SK-N-SH (cell line): Measurements from ENCODE around the gene CALR3. TPM values are rescaled to one million over a fixed set of nuclear protein-coding genes. Genes with fewer than 3 reads are reported as not detected.

ENCODE experiments used
- CTCF ChIA-PET: fragments of 300-600, 350-600 bp; formaldehyde crosslinking; extraction: SDS; loops from one replicate; lab custom pipeline; 2021; lab: Yijun Ruan, JAX
- POLR2A ChIA-PET: fragments of 350-600 bp; sonication (Branson Sonifier 250); formaldehyde crosslinking; extraction: SDS; loops from one replicate; lab custom pipeline; 2020; ENCODE audit warnings: antibody characterized with exemption, inconsistent platforms; lab: Yijun Ruan, JAX
- DNase-seq: peaks from one replicate; pipeline ENCODE4 v3.0.0; 2012
- H2AFZ ChIP-seq: fragments of 200-600 bp; sonication (generic); 2 replicates; pipeline ENCODE4 v1.8.1; 2016; ENCODE audit warnings: antibody characterized with exemption, mild to moderate bottlenecking, low read depth
- H3F3A ChIP-seq: fragments of 200-600 bp; sonication (generic); replicated peaks from 2 replicates; pipeline ENCODE3; 2016; ENCODE audit warnings: antibody characterized with exemption, mild to moderate bottlenecking; ENCODE audit not compliant: insufficient read depth
- H3K27ac ChIP-seq, 2 experiments: fragments of 200-500 bp in 1 of 2; fragments of 200-600 bp in 1 of 2; sonication (Bioruptor generic) in 1 of 2; sonication (generic), shearing (Covaris generic) in 1 of 2; 2 replicates each; pipeline versions ENCODE4 v1.5.1 to v1.6.1; 2014 to 2016; ENCODE audit warnings: low read depth in 2 of 2, inconsistent platforms in 1 of 2, low read length in 1 of 2, mild to moderate bottlenecking in 1 of 2, mixed read lengths in 1 of 2
- H3K27me3 ChIP-seq: fragments of 200-600 bp; sonication (generic), shearing (Covaris generic); 2 replicates; pipeline ENCODE4 v1.6.1; 2016; ENCODE audit warnings: mixed run types; ENCODE audit not compliant: insufficient read depth
- H3K36me3 ChIP-seq, 2 experiments: fragments of 200-500 bp in 1 of 2; fragments of 200-600 bp in 1 of 2; sonication (Bioruptor generic) in 1 of 2; sonication (generic) in 1 of 2; replicated peaks in 1 of 2; 2 replicates each; pipeline versions ENCODE3 to v1.5.1; 2014 to 2016; ENCODE audit warnings: low read length in 1 of 2, mild to moderate bottlenecking in 1 of 2; ENCODE audit not compliant: insufficient read depth in 2 of 2, control insufficient read depth in 1 of 2
- H3K4me1 ChIP-seq, 2 experiments: fragments of 200-500 bp in 1 of 2; fragments of 200-600 bp in 1 of 2; sonication (Bioruptor generic) in 1 of 2; sonication (generic), shearing (Covaris generic) in 1 of 2; 2 replicates each; pipeline versions ENCODE4 v1.5.1 to v1.6.1; 2014 to 2016; ENCODE audit warnings: low read depth in 1 of 2, low read length in 1 of 2, mixed run types in 1 of 2; ENCODE audit not compliant: insufficient read depth in 2 of 2, control insufficient read depth in 1 of 2
- H3K4me2 ChIP-seq: fragments of 200-600 bp; sonication (generic), shearing (Covaris generic); 2 replicates; pipeline ENCODE4 v1.6.1; 2017; ENCODE audit warnings: mixed run types
- H3K4me3 ChIP-seq, 2 experiments: fragments of 200-500 bp in 1 of 2; fragments of 200-600 bp in 1 of 2; sonication (Bioruptor generic) in 1 of 2; sonication (generic), shearing (Covaris generic) in 1 of 2; 2 replicates each; pipeline versions ENCODE4 v1.5.1 to v1.8.1; 2014 to 2016; ENCODE audit warnings: low read depth in 2 of 2, inconsistent platforms in 1 of 2, low read length in 1 of 2, mild to moderate bottlenecking in 1 of 2, mixed read lengths in 1 of 2, moderate library complexity in 1 of 2
- H3K79me2 ChIP-seq: fragments of 200-600 bp; sonication (generic); 2 replicates; pipeline ENCODE4 v1.8.1; 2017; ENCODE audit warnings: mild to moderate bottlenecking; ENCODE audit not compliant: insufficient read depth
- H3K9ac ChIP-seq: fragments of 200-600 bp; sonication (generic); 2 replicates; pipeline ENCODE4 v1.6.1; 2017; ENCODE audit warnings: mixed run types
- H3K9me2 ChIP-seq: fragments of 200-600 bp; sonication (generic); 2 replicates; pipeline ENCODE4 v1.6.1; 2017; ENCODE audit warnings: mixed run types
- H3K9me3 ChIP-seq: fragments of 200-600 bp; sonication (generic); 2 replicates; pipeline ENCODE4 v1.6.1; 2017; ENCODE audit warnings: mixed run types, mild to moderate bottlenecking, moderate library complexity
- H4K20me1 ChIP-seq: fragments of 200-600 bp; sonication (generic); 2 replicates; pipeline ENCODE4 v1.6.1; 2017; ENCODE audit warnings: mild to moderate bottlenecking, mixed run types; ENCODE audit not compliant: insufficient read depth
- FOSL2 ChIP-seq: IDR thresholded peaks from 2 replicates; pipeline ENCODE4 v1.4.0; 2012; ENCODE audit warnings: low read depth, mild to moderate bottlenecking, moderate library complexity, borderline replicate concordance
- FOXJ3 ChIP-seq: sonication (generic); formaldehyde crosslinking; IDR thresholded peaks from 2 replicates; pipeline ENCODE4 v1.5.1; 2020; ENCODE audit warnings: mild to moderate bottlenecking, missing genetic modification reagents
- FOXM1 ChIP-seq: IDR thresholded peaks from 2 replicates; pipeline ENCODE4 v1.4.0; 2012; ENCODE audit warnings: low read depth, mild to moderate bottlenecking
- GABPA ChIP-seq: IDR thresholded peaks from 2 replicates; pipeline ENCODE4 v1.4.0; 2012; ENCODE audit warnings: low read depth, mild to moderate bottlenecking
- GATA2 ChIP-seq: sonication (generic); formaldehyde crosslinking; IDR thresholded peaks from 2 replicates; pipeline ENCODE4 v1.5.0; 2020; ENCODE audit warnings: mild to moderate bottlenecking, missing genetic modification reagents
- JUND ChIP-seq: IDR thresholded peaks from 2 replicates; pipeline ENCODE4 v1.4.0; 2012
- MAX ChIP-seq: IDR thresholded peaks from 2 replicates; pipeline ENCODE4 v1.4.0; 2012; ENCODE audit warnings: low read depth
- MEF2A ChIP-seq: IDR thresholded peaks from 2 replicates; pipeline ENCODE4 v1.4.0; 2012; ENCODE audit warnings: low read depth, borderline replicate concordance
- MXI1 ChIP-seq: IDR thresholded peaks from 2 replicates; pipeline ENCODE4 v1.6.1; 2012; ENCODE audit warnings: mild to moderate bottlenecking, low read depth, low read length, improper control_type of control experiment
- NFIC ChIP-seq: IDR thresholded peaks from 2 replicates; pipeline ENCODE4 v1.4.0; 2012; ENCODE audit warnings: borderline replicate concordance
- NRF1 ChIP-seq: IDR thresholded peaks from 2 replicates; pipeline ENCODE4 v1.6.1; 2012; ENCODE audit warnings: low read depth, mild to moderate bottlenecking, low read length
- POLR2AphosphoS5 ChIP-seq: IDR thresholded peaks from 2 replicates; pipeline ENCODE4 v1.6.1; 2012; ENCODE audit warnings: low read depth, low read length
- RAD21 ChIP-seq: IDR thresholded peaks from 2 replicates; pipeline ENCODE4 v1.6.1; 2012; ENCODE audit warnings: mild to moderate bottlenecking, low read length
- RFX5 ChIP-seq: IDR thresholded peaks from 2 replicates; pipeline ENCODE4 v1.6.1; 2012; ENCODE audit warnings: mild to moderate bottlenecking, improper control_type of control experiment, low read length
- RXRA ChIP-seq: IDR thresholded peaks from 2 replicates; pipeline ENCODE4 v1.4.0; 2012; ENCODE audit warnings: low read depth, mild to moderate bottlenecking, borderline replicate concordance
- SIN3A ChIP-seq: IDR thresholded peaks from 2 replicates; pipeline ENCODE4 v1.6.1; 2012; ENCODE audit warnings: low read depth, mild to moderate bottlenecking, low read length, moderate library complexity, borderline replicate concordance
- SMC3 ChIP-seq: IDR thresholded peaks from 2 replicates; pipeline ENCODE4 v1.6.1; 2012; ENCODE audit warnings: low read depth, low read length, improper control_type of control experiment
- TAF1 ChIP-seq: IDR thresholded peaks from 2 replicates; pipeline ENCODE4 v1.6.1; 2012; ENCODE audit warnings: low read depth, mild to moderate bottlenecking, low read length, moderate library complexity, borderline replicate concordance
- TCF12 ChIP-seq: IDR thresholded peaks from 2 replicates; pipeline ENCODE4 v1.4.0; 2012
- TEAD4 ChIP-seq: IDR thresholded peaks from 2 replicates; pipeline ENCODE4 v1.4.0; 2012; ENCODE audit warnings: mild to moderate bottlenecking, borderline replicate concordance; ENCODE audit not compliant: insufficient read depth
- YY1 ChIP-seq: IDR thresholded peaks from 2 replicates; pipeline ENCODE4 v1.4.0; 2012; ENCODE audit warnings: low read depth, mild to moderate bottlenecking
- WGBS: methylation state at CpG from one replicate; pipeline ENCODE4 v1.1.6; 2017; ENCODE audit warnings: low lambda C conversion rate; 5-methylcytosine and 5-hydroxymethylcytosine counted together
- polyA plus RNA-seq, 3 experiments: library from polyadenylated mRNA; depleted of rRNA; stranded (reverse); fragments of >200 nt; gene quantifications; 2 replicates each; pipeline ENCODE4 v1.2.3, GENCODE V29; 2012
- TF ChIP-seq, protein P1 (sequence below): IDR thresholded peaks from 2 replicates; pipeline ENCODE4 v1.4.0; 2012; ENCODE audit warnings: low read depth, borderline replicate concordance
- TF ChIP-seq, protein P2 (sequence below): fragments of 200-600 bp; sonication (generic); IDR thresholded peaks from 2 replicates; pipeline ENCODE4 v1.6.1; 2017; ENCODE audit warnings: antibody characterized with exemption, mild to moderate bottlenecking, moderate library complexity
- TF ChIP-seq, protein P3 (sequence below): IDR thresholded peaks from 2 replicates; pipeline ENCODE4 v1.4.0; 2012; ENCODE audit warnings: low read depth, borderline replicate concordance

CALR3 gene
- polyA plus RNA-seq, 1 of the 3 experiments (the other 2 are of a cell fraction): not detected

- TF ChIP-seq YY1 (peak; percentile 77; the same call in 1 of the 2 replicates), MAX (peak; percentile 91), FOXM1 (no peak), NFIC (peak; percentile 73), FOSL2 (no peak), SMC3 (no peak), POLR2AphosphoS5 (peak; percentile 68; the same call in 1 of the 2 replicates), FOXJ3 (CRISPR knock-in tag) (no peak), TCF12 (no peak), NRF1 (no peak), RFX5 (no peak)
- TF ChIP-seq, protein P1, sequence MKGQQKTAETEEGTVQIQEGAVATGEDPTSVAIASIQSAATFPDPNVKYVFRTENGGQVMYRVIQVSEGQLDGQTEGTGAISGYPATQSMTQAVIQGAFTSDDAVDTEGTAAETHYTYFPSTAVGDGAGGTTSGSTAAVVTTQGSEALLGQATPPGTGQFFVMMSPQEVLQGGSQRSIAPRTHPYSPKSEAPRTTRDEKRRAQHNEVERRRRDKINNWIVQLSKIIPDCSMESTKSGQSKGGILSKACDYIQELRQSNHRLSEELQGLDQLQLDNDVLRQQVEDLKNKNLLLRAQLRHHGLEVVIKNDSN: peak; percentile 56; the same call in 1 of the 2 replicates
These were observed at the start of gene CALR3, which contains the start of gene C19orf44 (continued) for GRCh38 chr19:16495982-16496612.

DNA sequence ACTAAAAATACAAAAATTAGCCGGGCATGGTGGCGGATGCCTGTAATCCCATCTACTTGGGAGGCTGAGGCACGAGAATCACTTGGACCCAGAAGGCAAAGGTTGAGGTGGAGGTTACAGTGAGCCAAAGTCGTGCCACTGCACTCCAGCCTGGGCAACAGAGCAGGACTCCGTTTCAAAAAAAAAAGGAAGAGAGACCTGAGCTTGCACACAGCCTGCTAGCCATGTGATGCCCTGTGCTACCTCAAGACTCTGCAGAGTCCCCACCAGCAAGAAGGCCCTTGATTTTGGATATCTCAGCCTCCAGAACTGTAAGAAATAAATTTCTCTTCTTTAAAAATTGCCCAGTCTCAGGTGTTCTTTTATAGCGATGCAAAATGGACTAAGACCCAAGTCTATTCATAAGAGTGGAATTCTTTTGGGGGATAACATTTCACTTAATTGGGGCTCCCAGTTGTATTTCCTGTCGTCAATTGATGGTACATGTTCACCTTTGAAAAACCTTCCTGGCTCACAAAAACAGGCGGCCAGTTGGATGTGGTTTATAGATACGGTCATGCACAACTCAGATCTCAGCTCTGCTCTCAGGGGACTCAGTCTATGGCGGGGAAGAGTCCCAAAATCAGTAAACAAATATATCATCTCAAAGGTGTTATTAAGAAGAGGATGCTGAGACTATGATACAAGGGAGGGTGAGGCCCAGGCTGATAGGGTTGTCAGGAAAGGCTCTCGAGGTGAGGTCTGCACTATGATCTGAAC, 48.7 kb upstream of the CALR3 start:
- H3K36me3 ChIP-seq: peaks cover 1 to 11% of the 10 kb centered on the region in 2 experiments
- DNase-seq: no peak
- H3F3A ChIP-seq: peaks cover 9% of the 10 kb centered on the region
- 97% methylated on average over 11 of the region's 11 CpGs for WGBS
- no peak overlapping the region for H3K27ac ChIP-seq
- CTCF ChIA-PET: interaction anchor here (1.0 to 1.1 kb wide), 2 partner anchors 18 to 103 kb away, joined by 3 to 4 read pairs; no protein-coding TSS in a partner anchor
- H3K27me3 ChIP-seq: no peaks in the 10 kb centered on the region
- peaks cover 14% of the 10 kb centered on the region in 2 experiments; a peak in 2 of 4 replicates for H3K4me1 ChIP-seq
- TF ChIP-seq JUND: no peak
- TF ChIP-seq NRF1: no peak
- TF ChIP-seq, protein P2, sequence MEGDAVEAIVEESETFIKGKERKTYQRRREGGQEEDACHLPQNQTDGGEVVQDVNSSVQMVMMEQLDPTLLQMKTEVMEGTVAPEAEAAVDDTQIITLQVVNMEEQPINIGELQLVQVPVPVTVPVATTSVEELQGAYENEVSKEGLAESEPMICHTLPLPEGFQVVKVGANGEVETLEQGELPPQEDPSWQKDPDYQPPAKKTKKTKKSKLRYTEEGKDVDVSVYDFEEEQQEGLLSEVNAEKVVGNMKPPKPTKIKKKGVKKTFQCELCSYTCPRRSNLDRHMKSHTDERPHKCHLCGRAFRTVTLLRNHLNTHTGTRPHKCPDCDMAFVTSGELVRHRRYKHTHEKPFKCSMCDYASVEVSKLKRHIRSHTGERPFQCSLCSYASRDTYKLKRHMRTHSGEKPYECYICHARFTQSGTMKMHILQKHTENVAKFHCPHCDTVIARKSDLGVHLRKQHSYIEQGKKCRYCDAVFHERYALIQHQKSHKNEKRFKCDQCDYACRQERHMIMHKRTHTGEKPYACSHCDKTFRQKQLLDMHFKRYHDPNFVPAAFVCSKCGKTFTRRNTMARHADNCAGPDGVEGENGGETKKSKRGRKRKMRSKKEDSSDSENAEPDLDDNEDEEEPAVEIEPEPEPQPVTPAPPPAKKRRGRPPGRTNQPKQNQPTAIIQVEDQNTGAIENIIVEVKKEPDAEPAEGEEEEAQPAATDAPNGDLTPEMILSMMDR: no peak
- no peak for TF ChIP-seq RAD21
- no peak for TF ChIP-seq MXI1
- TF ChIP-seq GATA2 (CRISPR knock-in tag): no peak
- TF ChIP-seq RXRA: no peak
- TF ChIP-seq FOXJ3 (CRISPR knock-in tag): no peak
- no peak for TF ChIP-seq TEAD4
- TF ChIP-seq NFIC: no peak
- no peak for TF ChIP-seq POLR2AphosphoS5
- no peak for TF ChIP-seq SIN3A
- TF ChIP-seq FOSL2: no peak
- TF ChIP-seq MEF2A: no peak
- TF ChIP-seq SMC3: no peak
- TF ChIP-seq GABPA: no peak
- TF ChIP-seq, protein P3, sequence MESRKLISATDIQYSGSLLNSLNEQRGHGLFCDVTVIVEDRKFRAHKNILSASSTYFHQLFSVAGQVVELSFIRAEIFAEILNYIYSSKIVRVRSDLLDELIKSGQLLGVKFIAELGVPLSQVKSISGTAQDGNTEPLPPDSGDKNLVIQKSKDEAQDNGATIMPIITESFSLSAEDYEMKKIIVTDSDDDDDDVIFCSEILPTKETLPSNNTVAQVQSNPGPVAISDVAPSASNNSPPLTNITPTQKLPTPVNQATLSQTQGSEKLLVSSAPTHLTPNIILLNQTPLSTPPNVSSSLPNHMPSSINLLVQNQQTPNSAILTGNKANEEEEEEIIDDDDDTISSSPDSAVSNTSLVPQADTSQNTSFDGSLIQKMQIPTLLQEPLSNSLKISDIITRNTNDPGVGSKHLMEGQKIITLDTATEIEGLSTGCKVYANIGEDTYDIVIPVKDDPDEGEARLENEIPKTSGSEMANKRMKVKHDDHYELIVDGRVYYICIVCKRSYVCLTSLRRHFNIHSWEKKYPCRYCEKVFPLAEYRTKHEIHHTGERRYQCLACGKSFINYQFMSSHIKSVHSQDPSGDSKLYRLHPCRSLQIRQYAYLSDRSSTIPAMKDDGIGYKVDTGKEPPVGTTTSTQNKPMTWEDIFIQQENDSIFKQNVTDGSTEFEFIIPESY: no peak
- no peak for TF ChIP-seq TAF1
- no peak overlapping the region for H3K4me3 ChIP-seq
- H4K20me1 ChIP-seq: peaks cover 25% of the 10 kb centered on the region
- peaks cover 55% of the 10 kb centered on the region for H3K79me2 ChIP-seq
- H3K9me3 ChIP-seq: no peaks in the 10 kb centered on the region
- H3K9me2 ChIP-seq: no peaks in the 10 kb centered on the region
- no peak overlapping the region for H3K4me2 ChIP-seq
- POLR2A ChIA-PET: no interaction called here
- no peak overlapping the region for H3K9ac ChIP-seq
- H2AFZ ChIP-seq: no peak overlapping the region
